SK-N-SH (cell line): Measurements from ENCODE around the gene TNFAIP2. TPM values are rescaled to one million over a fixed set of nuclear protein-coding genes. Genes with fewer than 3 reads are reported as not detected.

Experiments
- CTCF ChIA-PET: fragments of 300-600, 350-600 bp; formaldehyde crosslinking; extraction: SDS; loops from one replicate; lab custom pipeline; 2021; lab: Yijun Ruan, JAX
- POLR2A ChIA-PET: fragments of 350-600 bp; sonication (Branson Sonifier 250); formaldehyde crosslinking; extraction: SDS; loops from one replicate; lab custom pipeline; 2020; ENCODE audit warnings: antibody characterized with exemption, inconsistent platforms; lab: Yijun Ruan, JAX
- DNase-seq: peaks from one replicate; pipeline ENCODE4 v3.0.0; 2012
- H2AFZ ChIP-seq: fragments of 200-600 bp; sonication (generic); 2 replicates; pipeline ENCODE4 v1.8.1; 2016; ENCODE audit warnings: antibody characterized with exemption, mild to moderate bottlenecking, low read depth
- H3F3A ChIP-seq: fragments of 200-600 bp; sonication (generic); replicated peaks from 2 replicates; pipeline ENCODE3; 2016; ENCODE audit warnings: antibody characterized with exemption, mild to moderate bottlenecking; ENCODE audit not compliant: insufficient read depth
- H3K27ac ChIP-seq, 2 experiments: fragments of 200-500 bp in 1 of 2; fragments of 200-600 bp in 1 of 2; sonication (Bioruptor generic) in 1 of 2; sonication (generic), shearing (Covaris generic) in 1 of 2; 2 replicates each; pipeline versions ENCODE4 v1.5.1 to v1.6.1; 2014 to 2016; ENCODE audit warnings: low read depth in 2 of 2, inconsistent platforms in 1 of 2, low read length in 1 of 2, mild to moderate bottlenecking in 1 of 2, mixed read lengths in 1 of 2
- H3K27me3 ChIP-seq: fragments of 200-600 bp; sonication (generic), shearing (Covaris generic); 2 replicates; pipeline ENCODE4 v1.6.1; 2016; ENCODE audit warnings: mixed run types; ENCODE audit not compliant: insufficient read depth
- H3K36me3 ChIP-seq, 2 experiments: fragments of 200-500 bp in 1 of 2; fragments of 200-600 bp in 1 of 2; sonication (Bioruptor generic) in 1 of 2; sonication (generic) in 1 of 2; replicated peaks in 1 of 2; 2 replicates each; pipeline versions ENCODE3 to v1.5.1; 2014 to 2016; ENCODE audit warnings: low read length in 1 of 2, mild to moderate bottlenecking in 1 of 2; ENCODE audit not compliant: insufficient read depth in 2 of 2, control insufficient read depth in 1 of 2
- H3K4me1 ChIP-seq, 2 experiments: fragments of 200-500 bp in 1 of 2; fragments of 200-600 bp in 1 of 2; sonication (Bioruptor generic) in 1 of 2; sonication (generic), shearing (Covaris generic) in 1 of 2; 2 replicates each; pipeline versions ENCODE4 v1.5.1 to v1.6.1; 2014 to 2016; ENCODE audit warnings: low read depth in 1 of 2, low read length in 1 of 2, mixed run types in 1 of 2; ENCODE audit not compliant: insufficient read depth in 2 of 2, control insufficient read depth in 1 of 2
- H3K4me2 ChIP-seq: fragments of 200-600 bp; sonication (generic), shearing (Covaris generic); 2 replicates; pipeline ENCODE4 v1.6.1; 2017; ENCODE audit warnings: mixed run types
- H3K4me3 ChIP-seq, 2 experiments: fragments of 200-500 bp in 1 of 2; fragments of 200-600 bp in 1 of 2; sonication (Bioruptor generic) in 1 of 2; sonication (generic), shearing (Covaris generic) in 1 of 2; 2 replicates each; pipeline versions ENCODE4 v1.5.1 to v1.8.1; 2014 to 2016; ENCODE audit warnings: low read depth in 2 of 2, inconsistent platforms in 1 of 2, low read length in 1 of 2, mild to moderate bottlenecking in 1 of 2, mixed read lengths in 1 of 2, moderate library complexity in 1 of 2
- H3K79me2 ChIP-seq: fragments of 200-600 bp; sonication (generic); 2 replicates; pipeline ENCODE4 v1.8.1; 2017; ENCODE audit warnings: mild to moderate bottlenecking; ENCODE audit not compliant: insufficient read depth
- H3K9ac ChIP-seq: fragments of 200-600 bp; sonication (generic); 2 replicates; pipeline ENCODE4 v1.6.1; 2017; ENCODE audit warnings: mixed run types
- H3K9me2 ChIP-seq: fragments of 200-600 bp; sonication (generic); 2 replicates; pipeline ENCODE4 v1.6.1; 2017; ENCODE audit warnings: mixed run types
- H3K9me3 ChIP-seq: fragments of 200-600 bp; sonication (generic); 2 replicates; pipeline ENCODE4 v1.6.1; 2017; ENCODE audit warnings: mixed run types, mild to moderate bottlenecking, moderate library complexity
- H4K20me1 ChIP-seq: fragments of 200-600 bp; sonication (generic); 2 replicates; pipeline ENCODE4 v1.6.1; 2017; ENCODE audit warnings: mild to moderate bottlenecking, mixed run types; ENCODE audit not compliant: insufficient read depth
- CHD2 ChIP-seq: fragments of 150-350 bp; IDR thresholded peaks from 2 replicates; pipeline ENCODE4 v1.6.1; 2018; ENCODE audit warnings: low read length; ENCODE audit not compliant: partially characterized antibody
- ELF1 ChIP-seq: IDR thresholded peaks from 2 replicates; pipeline ENCODE4 v1.4.0; 2012
- EP300 ChIP-seq, 2 experiments: IDR thresholded peaks; 2 replicates each; pipeline versions ENCODE4 v1.4.0 to v1.6.1; 2012; ENCODE audit warnings: borderline replicate concordance in 1 of 2, low read depth in 1 of 2, low read length in 1 of 2
- FOXJ3 ChIP-seq: sonication (generic); formaldehyde crosslinking; IDR thresholded peaks from 2 replicates; pipeline ENCODE4 v1.5.1; 2020; ENCODE audit warnings: mild to moderate bottlenecking, missing genetic modification reagents
- FOXM1 ChIP-seq: IDR thresholded peaks from 2 replicates; pipeline ENCODE4 v1.4.0; 2012; ENCODE audit warnings: low read depth, mild to moderate bottlenecking
- GATA2 ChIP-seq: sonication (generic); formaldehyde crosslinking; IDR thresholded peaks from 2 replicates; pipeline ENCODE4 v1.5.0; 2020; ENCODE audit warnings: mild to moderate bottlenecking, missing genetic modification reagents
- JUND ChIP-seq: IDR thresholded peaks from 2 replicates; pipeline ENCODE4 v1.4.0; 2012
- MAX ChIP-seq: IDR thresholded peaks from 2 replicates; pipeline ENCODE4 v1.4.0; 2012; ENCODE audit warnings: low read depth
- MEF2A ChIP-seq: IDR thresholded peaks from 2 replicates; pipeline ENCODE4 v1.4.0; 2012; ENCODE audit warnings: low read depth, borderline replicate concordance
- NFIC ChIP-seq: IDR thresholded peaks from 2 replicates; pipeline ENCODE4 v1.4.0; 2012; ENCODE audit warnings: borderline replicate concordance
- NRF1 ChIP-seq: IDR thresholded peaks from 2 replicates; pipeline ENCODE4 v1.6.1; 2012; ENCODE audit warnings: low read depth, mild to moderate bottlenecking, low read length
- RAD21 ChIP-seq: IDR thresholded peaks from 2 replicates; pipeline ENCODE4 v1.6.1; 2012; ENCODE audit warnings: mild to moderate bottlenecking, low read length
- RCOR1 ChIP-seq: fragments of 150-350 bp; IDR thresholded peaks from 2 replicates; pipeline ENCODE4 v1.6.1; 2017; ENCODE audit warnings: antibody characterized with exemption, low read length
- RXRA ChIP-seq: IDR thresholded peaks from 2 replicates; pipeline ENCODE4 v1.4.0; 2012; ENCODE audit warnings: low read depth, mild to moderate bottlenecking, borderline replicate concordance
- SIN3A ChIP-seq: IDR thresholded peaks from 2 replicates; pipeline ENCODE4 v1.6.1; 2012; ENCODE audit warnings: low read depth, mild to moderate bottlenecking, low read length, moderate library complexity, borderline replicate concordance
- SMC3 ChIP-seq: IDR thresholded peaks from 2 replicates; pipeline ENCODE4 v1.6.1; 2012; ENCODE audit warnings: low read depth, low read length, improper control_type of control experiment
- TAF1 ChIP-seq: IDR thresholded peaks from 2 replicates; pipeline ENCODE4 v1.6.1; 2012; ENCODE audit warnings: low read depth, mild to moderate bottlenecking, low read length, moderate library complexity, borderline replicate concordance
- TEAD4 ChIP-seq: IDR thresholded peaks from 2 replicates; pipeline ENCODE4 v1.4.0; 2012; ENCODE audit warnings: mild to moderate bottlenecking, borderline replicate concordance; ENCODE audit not compliant: insufficient read depth
- USF2 ChIP-seq: fragments of 150-350 bp; IDR thresholded peaks from 2 replicates; pipeline ENCODE4 v1.6.1; 2017; ENCODE audit warnings: antibody characterized with exemption, low read length, low read depth, borderline replicate concordance
- YY1 ChIP-seq: IDR thresholded peaks from 2 replicates; pipeline ENCODE4 v1.4.0; 2012; ENCODE audit warnings: low read depth, mild to moderate bottlenecking
- WGBS: methylation state at CpG from one replicate; pipeline ENCODE4 v1.1.6; 2017; ENCODE audit warnings: low lambda C conversion rate; 5-methylcytosine and 5-hydroxymethylcytosine counted together
- polyA plus RNA-seq, 3 experiments: library from polyadenylated mRNA; depleted of rRNA; stranded (reverse); fragments of >200 nt; gene quantifications; 2 replicates each; pipeline ENCODE4 v1.2.3, GENCODE V29; 2012
- TF ChIP-seq, protein P1 (sequence below): IDR thresholded peaks from 2 replicates; pipeline ENCODE4 v1.6.1; 2012; ENCODE audit warnings: mild to moderate bottlenecking, low read depth, low read length, moderate library complexity
- TF ChIP-seq, protein P2 (sequence below): fragments of 200-600 bp; sonication (generic); IDR thresholded peaks from 2 replicates; pipeline ENCODE4 v1.6.1; 2017; ENCODE audit warnings: antibody characterized with exemption, mild to moderate bottlenecking, moderate library complexity
- TF ChIP-seq, protein P3 (sequence below): IDR thresholded peaks from 2 replicates; pipeline ENCODE4 v1.4.0; 2012; ENCODE audit warnings: low read depth, borderline replicate concordance

Gene TNFAIP2
- polyA plus RNA-seq, 1 of the 3 experiments (the other 2 are of a cell fraction), result 16.0 TPM

DNA sequence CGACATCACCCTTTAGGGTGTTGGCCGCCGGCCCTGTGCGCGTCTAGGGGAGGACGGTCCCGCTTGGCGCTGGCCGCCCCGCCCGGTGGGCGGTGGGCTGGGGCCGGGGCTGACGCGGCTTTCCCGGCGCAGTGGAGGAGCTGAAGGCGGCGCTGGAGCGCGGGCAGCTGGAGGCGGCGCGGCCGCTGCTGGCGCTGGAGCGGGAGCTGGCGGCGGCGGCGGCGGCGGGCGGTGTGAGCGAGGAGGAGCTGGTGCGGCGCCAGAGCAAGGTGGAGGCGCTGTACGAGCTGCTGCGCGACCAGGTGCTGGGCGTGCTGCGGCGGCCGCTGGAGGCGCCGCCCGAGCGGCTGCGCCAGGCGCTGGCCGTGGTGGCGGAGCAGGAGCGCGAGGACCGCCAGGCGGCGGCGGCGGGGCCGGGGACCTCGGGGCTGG is 3.6 kb downstream of the TNFAIP2 start:
- no peaks in the 10 kb centered on the region for H3K79me2 ChIP-seq
- H3K9me2 ChIP-seq, result no peaks in the 10 kb centered on the region
- H4K20me1 ChIP-seq, result no peaks in the 10 kb centered on the region
- no peaks in the 10 kb centered on the region for H3K36me3 ChIP-seq
- DNase-seq, result peak; percentile 89
- H3F3A ChIP-seq, result peaks cover 7% of the 10 kb centered on the region
- ChIA-PET POLR2A (no interaction called here), CTCF (interaction anchor here (0.7 to 8.9 kb wide), 19 partner anchors 9 to 102 kb away, joined by 3 to 132 read pairs (median 4); no protein-coding TSS in a partner anchor)
- H3K9ac ChIP-seq, result no peak overlapping the region
- no peak overlapping the region for H3K27ac ChIP-seq
- H3K27me3 ChIP-seq, result no peaks in the 10 kb centered on the region
- peaks cover 43 to 51% of the 10 kb centered on the region in 2 experiments for H3K4me1 ChIP-seq
- TF ChIP-seq RXRA (no peak), EP300 (IDR thresholded peaks at IDR 0.05; ENCODE audit: borderline replicate concordance in 1 of 2, low read depth in 1 of 2, low read length in 1 of 2) (no peak), USF2 (no peak), YY1 (no peak), MEF2A (no peak), RAD21 (no peak), SMC3 (peak; percentile 5; the same call in 1 of the 2 replicates), NRF1 (no peak), SIN3A (no peak), CHD2 (no peak), TAF1 (no peak), JUND (no peak), ELF1 (no peak), RCOR1 (no peak), GATA2 (CRISPR knock-in tag) (no peak), FOXM1 (no peak), MAX (no peak), TEAD4 (no peak), NFIC (no peak), FOXJ3 (CRISPR knock-in tag) (no peak)
- TF ChIP-seq, protein P1, sequence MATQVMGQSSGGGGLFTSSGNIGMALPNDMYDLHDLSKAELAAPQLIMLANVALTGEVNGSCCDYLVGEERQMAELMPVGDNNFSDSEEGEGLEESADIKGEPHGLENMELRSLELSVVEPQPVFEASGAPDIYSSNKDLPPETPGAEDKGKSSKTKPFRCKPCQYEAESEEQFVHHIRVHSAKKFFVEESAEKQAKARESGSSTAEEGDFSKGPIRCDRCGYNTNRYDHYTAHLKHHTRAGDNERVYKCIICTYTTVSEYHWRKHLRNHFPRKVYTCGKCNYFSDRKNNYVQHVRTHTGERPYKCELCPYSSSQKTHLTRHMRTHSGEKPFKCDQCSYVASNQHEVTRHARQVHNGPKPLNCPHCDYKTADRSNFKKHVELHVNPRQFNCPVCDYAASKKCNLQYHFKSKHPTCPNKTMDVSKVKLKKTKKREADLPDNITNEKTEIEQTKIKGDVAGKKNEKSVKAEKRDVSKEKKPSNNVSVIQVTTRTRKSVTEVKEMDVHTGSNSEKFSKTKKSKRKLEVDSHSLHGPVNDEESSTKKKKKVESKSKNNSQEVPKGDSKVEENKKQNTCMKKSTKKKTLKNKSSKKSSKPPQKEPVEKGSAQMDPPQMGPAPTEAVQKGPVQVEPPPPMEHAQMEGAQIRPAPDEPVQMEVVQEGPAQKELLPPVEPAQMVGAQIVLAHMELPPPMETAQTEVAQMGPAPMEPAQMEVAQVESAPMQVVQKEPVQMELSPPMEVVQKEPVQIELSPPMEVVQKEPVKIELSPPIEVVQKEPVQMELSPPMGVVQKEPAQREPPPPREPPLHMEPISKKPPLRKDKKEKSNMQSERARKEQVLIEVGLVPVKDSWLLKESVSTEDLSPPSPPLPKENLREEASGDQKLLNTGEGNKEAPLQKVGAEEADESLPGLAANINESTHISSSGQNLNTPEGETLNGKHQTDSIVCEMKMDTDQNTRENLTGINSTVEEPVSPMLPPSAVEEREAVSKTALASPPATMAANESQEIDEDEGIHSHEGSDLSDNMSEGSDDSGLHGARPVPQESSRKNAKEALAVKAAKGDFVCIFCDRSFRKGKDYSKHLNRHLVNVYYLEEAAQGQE, result peak; percentile 80
- TF ChIP-seq, protein P2, sequence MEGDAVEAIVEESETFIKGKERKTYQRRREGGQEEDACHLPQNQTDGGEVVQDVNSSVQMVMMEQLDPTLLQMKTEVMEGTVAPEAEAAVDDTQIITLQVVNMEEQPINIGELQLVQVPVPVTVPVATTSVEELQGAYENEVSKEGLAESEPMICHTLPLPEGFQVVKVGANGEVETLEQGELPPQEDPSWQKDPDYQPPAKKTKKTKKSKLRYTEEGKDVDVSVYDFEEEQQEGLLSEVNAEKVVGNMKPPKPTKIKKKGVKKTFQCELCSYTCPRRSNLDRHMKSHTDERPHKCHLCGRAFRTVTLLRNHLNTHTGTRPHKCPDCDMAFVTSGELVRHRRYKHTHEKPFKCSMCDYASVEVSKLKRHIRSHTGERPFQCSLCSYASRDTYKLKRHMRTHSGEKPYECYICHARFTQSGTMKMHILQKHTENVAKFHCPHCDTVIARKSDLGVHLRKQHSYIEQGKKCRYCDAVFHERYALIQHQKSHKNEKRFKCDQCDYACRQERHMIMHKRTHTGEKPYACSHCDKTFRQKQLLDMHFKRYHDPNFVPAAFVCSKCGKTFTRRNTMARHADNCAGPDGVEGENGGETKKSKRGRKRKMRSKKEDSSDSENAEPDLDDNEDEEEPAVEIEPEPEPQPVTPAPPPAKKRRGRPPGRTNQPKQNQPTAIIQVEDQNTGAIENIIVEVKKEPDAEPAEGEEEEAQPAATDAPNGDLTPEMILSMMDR, result peak; percentile 15; the same call in 1 of the 2 replicates
- TF ChIP-seq, protein P3, sequence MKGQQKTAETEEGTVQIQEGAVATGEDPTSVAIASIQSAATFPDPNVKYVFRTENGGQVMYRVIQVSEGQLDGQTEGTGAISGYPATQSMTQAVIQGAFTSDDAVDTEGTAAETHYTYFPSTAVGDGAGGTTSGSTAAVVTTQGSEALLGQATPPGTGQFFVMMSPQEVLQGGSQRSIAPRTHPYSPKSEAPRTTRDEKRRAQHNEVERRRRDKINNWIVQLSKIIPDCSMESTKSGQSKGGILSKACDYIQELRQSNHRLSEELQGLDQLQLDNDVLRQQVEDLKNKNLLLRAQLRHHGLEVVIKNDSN, result no peak
- no peaks in the 10 kb centered on the region for H3K9me3 ChIP-seq
- H2AFZ ChIP-seq, result no peak overlapping the region
- H3K4me3 ChIP-seq, result peak overlapping the region; percentile 33 to 46; a peak in 2 of 4 replicates
- WGBS, result 37% methylated on average over 9 of the region's 62 CpGs
- peak overlapping the region; percentile 53; the same call in 1 of the 2 replicates for H3K4me2 ChIP-seq
